ENCODE data around the gene ABHD17A.
"Not testable (repeated sequence)": the region's sequence is repeated elsewhere in the genome, so short reads cannot be mapped to it uniquely, and the experiment has no call there.

ABHD17A gene

DNA sequence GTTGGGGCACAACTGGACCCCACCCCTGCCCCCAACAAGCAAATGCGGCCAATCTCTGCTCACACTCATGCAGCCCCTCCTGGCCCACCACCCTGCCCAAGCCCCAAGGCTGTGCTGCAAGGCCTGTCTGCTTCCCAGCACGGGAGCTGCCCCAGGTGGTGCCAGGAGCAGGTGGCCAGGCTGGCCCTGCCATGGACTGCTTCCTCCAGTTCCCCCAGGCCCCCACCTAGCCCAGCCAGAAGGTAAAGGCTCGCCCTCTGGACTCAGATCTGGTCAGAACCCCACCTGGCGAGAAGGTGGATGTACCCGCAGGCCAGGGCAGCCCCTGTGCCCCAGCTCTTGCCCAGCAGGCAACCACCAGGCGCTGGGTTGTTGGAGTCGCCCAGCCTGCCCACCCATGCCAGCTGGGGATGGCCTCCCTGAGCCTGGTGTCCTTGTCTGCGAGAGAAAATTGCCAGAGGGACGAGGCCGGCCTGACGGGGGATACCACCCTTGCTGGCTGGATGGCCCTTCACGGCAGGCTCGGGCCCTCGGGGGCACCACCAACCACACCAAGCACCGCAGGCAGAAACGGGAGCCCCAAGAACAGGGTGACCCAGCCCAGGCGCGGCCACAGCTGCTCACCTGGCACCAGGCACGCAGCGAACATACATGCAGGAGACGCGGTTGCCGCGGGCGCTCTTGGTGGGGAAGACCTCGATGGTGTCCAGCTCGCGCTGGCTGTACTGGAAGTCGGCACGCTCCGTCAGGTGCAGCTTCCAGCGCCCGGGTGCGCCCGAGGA is 4.5 kb downstream of the ABHD17A start:
- DNase-seq (ENCODE audit: low spot score): no peak

DNA sequence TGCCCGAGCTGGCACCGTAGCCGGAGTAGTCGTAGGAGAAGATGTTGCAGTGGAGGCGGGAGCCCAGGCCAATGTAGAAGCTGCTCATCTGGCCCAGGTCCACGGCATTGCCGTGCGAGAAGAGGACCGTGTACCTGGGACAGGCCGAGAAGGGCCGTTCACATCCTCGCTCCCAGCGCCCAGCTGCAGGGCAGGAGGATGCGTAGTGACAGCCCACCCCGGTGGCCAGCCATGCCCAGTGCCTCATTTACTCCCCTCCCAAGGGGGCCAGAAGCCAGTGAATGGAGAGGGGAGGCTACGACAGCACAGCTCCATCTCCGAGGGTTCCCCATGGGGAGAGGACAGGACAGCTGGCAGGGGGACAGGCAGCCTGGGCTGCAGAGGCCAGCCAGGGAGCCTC is 5.3 kb downstream of the ABHD17A start:
- not testable (repeated sequence) for DNase-seq (ENCODE audit: low spot score)

GRCh38 chr19:1878583-1878982 is 6.7 kb downstream of the ABHD17A start:
- DNase-seq (ENCODE audit: low spot score): not testable (repeated sequence)

DNA sequence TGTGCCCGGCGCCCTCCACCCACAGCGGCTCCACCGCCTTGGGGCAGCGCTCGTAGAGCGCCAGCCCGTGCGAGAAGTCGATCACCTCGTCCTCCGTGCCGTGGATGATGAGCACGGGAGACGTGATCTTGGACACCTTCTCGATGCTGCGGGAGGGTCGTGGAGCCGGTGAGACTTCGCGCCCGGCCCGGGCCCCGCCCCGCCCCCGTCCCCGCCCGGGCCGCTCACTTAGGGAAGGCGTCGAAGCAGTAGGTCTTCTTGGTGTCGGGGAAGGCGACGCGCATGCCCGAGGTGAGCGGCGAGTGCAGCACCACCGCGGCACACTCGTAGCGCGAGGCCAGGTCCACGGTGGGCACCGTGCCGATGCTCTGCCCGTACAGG is 8.0 kb downstream of the ABHD17A start:
- not testable (repeated sequence) for DNase-seq (ENCODE audit: low spot score)

DNA sequence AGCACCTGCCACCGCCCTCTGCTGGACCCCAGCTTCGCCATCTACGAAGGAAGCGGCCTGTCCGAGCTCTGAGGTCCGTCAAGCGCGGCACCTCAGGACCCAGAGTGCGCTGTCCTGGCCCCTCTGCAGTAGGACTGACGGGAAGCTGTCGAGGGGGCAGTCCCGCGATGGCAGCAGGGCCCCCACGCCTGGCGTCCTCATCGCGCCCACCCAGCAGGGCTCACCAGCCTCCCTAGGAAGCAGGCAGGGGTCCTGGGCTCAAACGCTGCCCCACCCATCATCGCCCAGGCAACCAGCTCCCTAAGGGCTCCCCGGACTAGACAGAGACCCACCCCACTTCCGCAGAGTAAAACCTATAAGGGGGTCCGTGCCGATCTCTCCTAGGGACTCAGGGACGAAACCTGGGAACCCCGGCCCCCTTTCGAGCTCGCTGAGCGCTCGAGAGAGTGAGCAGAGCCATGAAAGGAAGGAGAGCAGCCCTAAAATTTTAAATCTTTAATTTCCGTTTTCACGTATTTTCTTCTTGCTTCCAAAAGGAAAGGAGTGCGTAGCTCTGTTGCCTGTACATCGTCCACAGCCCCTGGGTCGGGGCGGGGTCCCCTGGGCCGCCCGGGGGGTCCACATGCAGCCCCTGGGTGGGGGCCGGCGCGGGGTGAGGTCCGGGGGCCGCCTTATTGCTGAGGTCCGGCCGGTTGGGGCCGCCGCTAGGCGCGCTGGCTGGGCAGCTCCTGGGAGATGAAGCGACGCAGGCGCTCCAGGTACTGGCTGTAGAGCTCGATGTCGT is 8.6 kb downstream of the ABHD17A start:
- DNase-seq (ENCODE audit: low spot score): not testable (repeated sequence)

GRCh38 chr19:1875646-1876495 is 9.4 kb downstream of the ABHD17A start:
- peak; percentile 94 for DNase-seq (ENCODE audit: low spot score)

GRCh38 chr19:1875265-1875645 is 10.0 kb downstream of the ABHD17A start:
- DNase-seq (ENCODE audit: low spot score): not testable (repeated sequence)

GRCh38 chr19:1874554-1875185 is 10.6 kb downstream of the ABHD17A start:
- DNase-seq (ENCODE audit: low spot score): no peak

GRCh38 chr19:1873524-1874473 is 11.5 kb downstream of the ABHD17A start:
- DNase-seq (ENCODE audit: low spot score): no peak

GRCh38 chr19:1872807-1873523 is 12.3 kb downstream of the ABHD17A start:
- DNase-seq (ENCODE audit: low spot score): no peak

DNA sequence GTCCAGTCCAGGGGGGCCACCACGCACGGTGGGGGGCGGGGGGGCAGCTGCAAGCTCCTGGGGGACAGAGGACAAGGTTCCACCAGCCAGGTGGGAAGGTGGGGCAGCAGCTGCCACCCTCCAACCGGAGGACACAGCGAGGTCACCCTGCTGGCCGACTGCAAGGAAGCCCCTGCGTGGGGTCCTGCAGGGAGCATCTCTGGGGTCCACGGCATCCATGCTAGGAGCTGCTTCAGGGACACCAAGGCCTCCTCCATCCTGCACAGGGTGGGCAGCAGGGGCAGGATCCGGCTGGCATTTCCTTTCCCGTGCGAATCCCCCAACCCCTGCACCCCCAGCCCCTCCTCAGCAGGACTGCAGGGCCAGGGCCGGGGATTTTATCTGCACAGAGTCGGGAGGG is 13.7 kb downstream of the ABHD17A start:
- DNase-seq (ENCODE audit: low spot score): no peak

DNA sequence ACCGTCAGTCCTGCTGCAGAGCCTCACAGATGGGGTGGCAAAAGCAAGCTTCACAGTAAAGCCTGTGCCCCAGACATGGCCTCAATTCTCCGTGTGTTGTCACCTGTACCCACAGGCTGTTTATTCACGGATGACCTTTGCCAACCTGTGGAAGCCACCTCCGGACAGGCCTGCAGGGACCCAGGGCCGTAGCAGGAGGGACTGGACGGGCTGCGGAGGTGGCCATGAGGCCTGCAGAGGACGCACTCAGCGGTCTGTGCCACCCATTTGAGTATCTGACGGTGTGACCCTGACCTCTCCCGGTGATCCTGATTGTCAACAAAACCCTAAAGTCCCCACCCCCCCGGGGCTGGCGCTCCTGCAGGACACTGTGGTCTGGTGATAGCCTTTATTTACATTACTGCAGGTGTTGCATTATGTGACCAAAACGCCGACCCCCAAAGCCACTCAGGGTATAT is 14.1 kb downstream of the ABHD17A start:
- no peak for DNase-seq (ENCODE audit: low spot score)

DNA sequence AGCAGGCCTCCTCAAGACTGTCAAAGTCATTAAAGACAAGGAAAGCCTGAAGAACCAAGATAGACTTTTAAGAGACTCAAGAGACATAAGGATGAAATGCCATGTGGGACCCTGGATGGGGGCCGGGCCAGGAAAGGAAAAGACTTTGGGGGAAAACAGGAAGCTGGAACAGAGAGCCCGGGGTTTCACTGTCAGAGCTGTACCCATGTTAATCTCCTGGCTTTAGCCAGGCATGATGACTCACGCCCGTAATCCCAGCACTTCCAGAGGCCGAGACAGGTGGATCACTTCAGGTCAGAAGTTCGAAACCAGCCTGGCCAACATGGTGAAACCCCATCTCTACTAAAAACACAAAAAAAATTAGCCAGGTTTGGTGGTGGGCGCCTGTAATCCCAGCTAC is 16.3 kb downstream of the ABHD17A start:
- no peak for DNase-seq (ENCODE audit: low spot score)

GRCh38 chr19:1867349-1867724 is 18.0 kb downstream of the ABHD17A start:
- DNase-seq (ENCODE audit: low spot score): no peak

- DNase-seq (ENCODE audit: low spot score): no peak
Measured at GRCh38 chr19:1866693-1867348, 18.5 kb downstream of the ABHD17A start.

DNA sequence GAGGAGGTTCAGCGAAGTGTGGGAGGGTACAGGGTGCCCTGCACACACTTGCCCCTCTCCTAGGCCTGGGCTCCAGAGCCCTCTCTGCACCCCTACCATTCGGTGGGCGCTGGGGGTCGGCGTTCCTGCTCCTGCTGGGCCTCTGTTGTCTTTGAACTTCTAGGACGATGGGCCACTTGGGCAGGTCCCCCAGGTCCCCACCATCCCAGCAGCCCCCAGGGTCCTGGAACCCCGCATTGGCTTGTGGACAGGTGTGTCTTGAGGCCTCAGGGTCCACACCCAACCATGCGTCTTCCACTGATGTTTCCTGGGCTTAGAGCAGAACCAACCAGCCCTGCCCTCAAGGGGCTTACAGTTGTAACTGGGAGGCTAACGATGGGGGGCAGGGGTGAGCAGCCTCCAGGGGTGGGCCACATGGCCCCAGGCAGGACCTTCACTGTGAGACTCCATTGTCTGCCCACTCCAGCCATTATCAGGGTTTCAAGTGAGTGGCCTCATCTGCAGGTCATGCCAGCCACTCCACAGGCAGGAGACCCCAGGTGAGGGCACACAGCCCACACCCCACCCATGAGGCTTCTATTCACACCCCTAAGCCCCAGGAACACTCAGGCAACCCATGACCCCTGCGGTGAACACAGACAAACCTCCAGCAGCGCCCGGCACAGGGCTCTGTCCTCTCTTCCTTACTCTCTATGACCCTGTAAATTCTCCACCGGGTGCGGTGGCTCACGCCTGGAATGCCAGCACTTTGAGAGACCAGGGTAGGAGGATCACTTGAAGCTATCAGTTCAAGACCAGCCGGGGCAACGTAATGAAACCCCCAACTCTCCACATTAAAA is 19.9 kb downstream of the ABHD17A start:
- DNase-seq (ENCODE audit: low spot score): no peak

GRCh38 chr19:1864480-1865171 is 20.7 kb downstream of the ABHD17A start:
- peak; percentile 85 for DNase-seq (ENCODE audit: low spot score)
